ENCODE results near the gene TLE5. TPM values are rescaled to one million over a fixed set of nuclear protein-coding genes. Genes with fewer than 3 reads are reported as not detected.
"Not testable (repeated sequence)": the region's sequence is repeated elsewhere in the genome, so short reads cannot be mapped to it uniquely, and the experiment has no call there.

Gene TLE5
- total RNA-seq, 1 donor from 2014 or later: 598 TPM

DNA sequence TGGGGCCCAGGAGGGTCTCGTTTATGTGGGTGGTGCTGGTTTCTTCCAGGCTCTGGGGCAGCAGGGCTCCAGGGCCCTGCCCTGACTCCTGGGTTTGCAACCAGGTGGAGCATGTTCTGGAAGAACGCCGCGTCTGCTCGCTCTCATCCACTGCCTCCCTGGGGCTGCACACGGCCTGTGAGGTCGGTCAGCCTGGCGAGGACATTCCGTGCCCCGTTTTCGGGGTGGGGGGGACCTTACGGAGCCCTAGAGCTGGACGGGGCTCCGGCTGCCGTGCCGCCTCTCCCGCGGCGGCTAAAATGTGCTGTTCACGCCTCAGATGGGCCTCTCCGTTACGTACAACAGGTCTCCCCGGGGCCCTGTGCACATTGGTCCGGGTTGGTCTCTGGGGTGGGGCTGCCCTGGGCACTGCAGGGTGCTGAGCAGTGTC, 35.2 kb upstream of the TLE5 start:
- intact Hi-C loops (cut with micrococcal nuclease): no loop called here

DNA sequence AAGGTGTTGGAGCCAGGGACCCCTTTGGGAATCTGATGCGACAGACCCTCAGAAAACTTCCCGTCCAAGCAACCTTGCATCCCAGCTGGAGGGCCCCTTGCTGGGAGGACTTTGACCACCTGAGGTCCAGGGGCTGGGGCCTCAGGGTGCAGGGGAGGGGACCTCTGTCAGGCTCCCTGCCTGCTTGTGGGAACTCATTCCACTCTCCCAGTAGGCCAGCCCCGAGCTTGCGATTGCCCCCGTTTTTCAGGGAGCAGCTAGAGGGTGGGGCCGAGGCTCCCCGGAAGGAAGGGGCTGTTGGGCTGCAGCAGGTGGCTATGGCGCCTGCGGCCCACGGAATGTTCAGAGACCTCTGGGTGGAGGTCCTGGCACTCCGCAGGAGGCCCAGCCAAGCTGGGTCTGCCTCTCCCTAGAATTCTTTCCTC, 34.6 kb upstream of the TLE5 start:
- intact Hi-C loops (cut with micrococcal nuclease): no loop called here

DNA sequence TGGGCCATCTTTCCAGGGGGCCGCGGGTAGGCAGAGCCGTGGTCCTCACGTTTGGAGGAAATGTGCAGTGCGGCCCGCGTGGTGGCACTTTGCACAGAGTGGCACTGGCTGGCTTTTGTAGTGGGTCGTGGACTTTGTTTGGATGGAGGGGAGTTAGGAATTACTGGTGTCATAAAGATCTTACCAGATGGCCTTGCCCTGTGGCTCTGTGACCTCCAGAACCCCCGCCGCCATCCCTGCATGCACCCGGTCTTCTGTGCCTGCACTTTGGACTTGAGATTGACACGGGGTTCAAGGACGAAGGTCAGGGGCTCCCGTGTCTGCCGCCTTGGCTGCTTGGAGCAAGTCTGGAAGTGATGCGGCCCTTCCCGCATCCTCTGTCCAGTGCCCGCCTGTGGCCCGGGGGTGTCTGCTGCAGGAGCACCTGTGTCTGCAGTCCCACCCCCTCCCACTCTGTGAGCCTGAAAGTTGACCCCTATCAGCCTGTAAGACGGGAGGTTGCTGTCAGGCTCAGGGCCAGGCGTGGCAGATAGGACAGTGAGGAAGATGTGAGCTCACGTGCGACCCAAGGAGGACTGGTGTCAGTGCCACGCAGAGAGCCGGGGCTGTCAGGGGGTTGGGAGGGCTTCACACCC, 34.1 kb upstream of the TLE5 start:
- intact Hi-C loops (cut with micrococcal nuclease): no loop called here

DNA sequence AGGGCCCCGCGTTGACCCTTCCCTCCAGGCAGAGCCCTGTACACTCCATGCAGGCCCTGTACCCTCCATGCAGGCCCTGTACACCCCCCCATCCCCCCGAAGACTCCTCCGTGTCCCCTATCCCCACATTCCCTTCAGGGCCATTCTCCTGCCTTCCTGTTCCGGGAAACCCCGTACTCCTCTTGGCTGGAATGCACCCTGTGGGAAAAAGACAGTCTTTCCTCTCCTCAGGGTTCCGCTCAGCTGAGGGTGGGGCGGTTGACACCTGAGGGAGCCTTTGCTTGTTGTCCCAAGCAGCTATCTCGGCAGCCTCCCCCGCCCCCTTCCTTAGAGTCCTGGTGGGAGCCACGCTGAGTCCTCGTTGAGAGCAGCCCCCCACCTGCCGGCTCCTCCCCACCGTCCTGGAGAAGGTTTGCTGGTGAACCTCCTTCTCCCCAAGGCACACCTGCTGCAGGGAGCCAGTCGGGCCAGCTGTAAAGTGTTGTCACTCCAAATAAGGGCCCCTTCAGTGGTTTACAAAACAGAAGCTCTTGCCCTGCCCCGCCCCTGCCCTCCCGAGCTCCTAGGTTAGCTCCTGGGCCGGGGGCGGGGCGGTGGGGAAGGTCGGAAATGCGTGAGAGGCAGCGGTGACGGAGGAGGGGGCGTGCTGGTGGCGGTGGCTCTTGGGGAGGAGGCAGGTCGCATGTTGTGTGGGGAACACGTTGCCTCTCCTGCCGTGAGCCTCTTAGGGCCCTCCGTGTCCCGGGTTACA, 33.3 kb upstream of the TLE5 start:
- intact Hi-C loops (cut with micrococcal nuclease): no loop called here

DNA sequence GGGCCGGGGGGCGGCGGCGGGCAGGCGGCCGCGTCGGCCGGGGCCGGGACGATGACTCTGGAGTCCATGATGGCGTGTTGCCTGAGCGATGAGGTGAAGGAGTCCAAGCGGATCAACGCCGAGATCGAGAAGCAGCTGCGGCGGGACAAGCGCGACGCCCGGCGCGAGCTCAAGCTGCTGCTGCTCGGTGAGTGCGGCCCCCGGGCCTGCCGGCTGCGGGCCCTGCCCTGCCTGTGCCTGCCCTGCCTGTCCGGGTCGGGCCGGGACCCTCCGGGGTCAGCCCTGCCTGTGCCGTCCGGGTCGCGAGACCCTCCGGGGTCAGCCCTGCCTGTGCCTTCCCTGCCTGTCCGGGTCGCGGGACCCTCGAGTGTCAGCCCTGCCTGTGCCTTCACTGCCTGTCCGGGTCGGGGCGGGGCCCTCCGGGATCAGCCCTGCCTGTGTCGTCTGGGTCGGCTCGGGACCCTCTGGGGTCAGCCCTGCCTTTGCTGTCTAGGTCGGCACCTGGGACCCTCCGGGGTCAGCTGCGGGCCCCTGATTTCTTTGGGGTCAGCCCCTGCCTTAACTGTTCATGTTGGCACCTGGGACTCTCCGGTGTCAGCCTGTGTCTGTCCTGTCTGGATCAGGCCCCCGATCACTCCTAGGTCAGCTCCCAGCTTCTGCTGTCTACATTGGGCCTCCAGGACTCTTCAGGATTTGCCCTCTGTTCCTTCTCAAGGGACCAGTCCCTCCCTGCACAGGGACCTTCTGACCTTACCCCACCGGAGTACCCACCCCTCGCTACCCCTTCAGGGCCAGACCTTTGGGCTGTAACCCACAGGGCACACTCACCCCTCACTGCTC, 32.5 kb upstream of the TLE5 start:
- intact Hi-C loops (cut with micrococcal nuclease): no loop called here

DNA sequence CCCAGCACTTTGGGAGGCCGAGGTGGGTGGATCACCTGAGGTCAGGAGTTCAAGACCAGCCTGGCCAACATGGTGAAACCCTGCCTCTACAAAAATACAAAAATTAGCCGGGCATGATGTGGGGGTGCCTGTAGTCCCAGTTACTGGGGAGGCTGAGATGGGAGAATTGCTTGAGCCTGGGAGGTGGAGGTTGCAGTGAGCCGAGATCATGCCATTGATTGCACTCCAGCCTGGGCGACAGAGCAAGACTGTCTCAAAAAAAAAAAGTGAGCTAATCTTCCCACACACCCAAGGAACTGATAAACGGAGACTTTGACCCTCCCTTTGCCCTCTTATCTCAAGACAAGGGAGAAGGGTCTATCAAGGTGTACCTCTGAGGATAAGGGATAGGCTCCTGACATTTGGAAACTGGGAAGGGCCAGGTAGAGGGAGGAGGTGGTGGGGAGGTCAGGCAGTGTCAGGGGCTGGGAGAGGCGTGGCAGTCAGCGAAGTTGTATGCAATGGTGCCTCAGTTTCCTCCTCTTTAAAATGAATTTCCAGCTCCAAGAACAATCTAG, 27.1 kb upstream of the TLE5 start:
- intact Hi-C loops (cut with micrococcal nuclease): not testable (repeated sequence)

DNA sequence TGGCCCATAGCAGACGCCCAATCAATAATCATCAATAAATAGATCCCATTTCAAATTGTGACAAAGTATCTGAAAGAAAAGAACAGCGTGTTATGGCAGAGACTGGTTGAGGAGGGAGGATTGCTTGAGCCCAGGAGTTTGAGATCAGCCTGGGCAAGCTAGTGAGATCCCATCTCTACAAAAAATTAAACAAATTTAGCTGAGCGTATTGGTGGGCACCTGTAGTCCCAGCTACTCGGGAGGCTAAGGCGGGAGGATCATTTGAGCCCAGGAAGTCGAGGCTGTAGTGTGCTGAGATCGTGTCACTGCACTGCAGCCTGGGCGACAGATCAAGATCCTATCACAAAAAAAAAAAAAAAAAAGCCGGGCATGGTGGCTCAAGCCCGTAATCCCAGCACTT, 25.5 kb upstream of the TLE5 start:
- intact Hi-C loops (cut with micrococcal nuclease): no loop called here

DNA sequence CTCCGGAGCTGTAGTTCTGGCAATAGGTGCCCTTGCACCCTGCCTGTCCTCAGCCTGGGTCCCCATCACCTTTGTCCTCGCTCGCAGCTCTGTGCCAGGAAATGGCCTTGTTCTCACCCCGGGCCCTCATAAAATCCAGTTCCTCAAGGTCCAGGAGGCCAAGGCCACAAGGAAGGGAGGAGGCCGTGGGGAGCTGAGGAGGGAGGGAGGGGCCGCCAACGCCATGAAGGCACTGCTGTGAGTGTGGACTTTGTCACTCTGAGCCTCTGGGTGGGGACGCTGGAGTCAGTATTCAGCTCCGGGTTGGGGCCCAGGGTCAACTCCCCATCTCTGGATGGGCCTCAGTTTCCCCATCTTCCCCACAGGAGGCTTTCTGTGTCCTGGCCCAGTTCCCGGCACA, 22.6 kb upstream of the TLE5 start:
- intact Hi-C loops (cut with micrococcal nuclease): no loop called here

DNA sequence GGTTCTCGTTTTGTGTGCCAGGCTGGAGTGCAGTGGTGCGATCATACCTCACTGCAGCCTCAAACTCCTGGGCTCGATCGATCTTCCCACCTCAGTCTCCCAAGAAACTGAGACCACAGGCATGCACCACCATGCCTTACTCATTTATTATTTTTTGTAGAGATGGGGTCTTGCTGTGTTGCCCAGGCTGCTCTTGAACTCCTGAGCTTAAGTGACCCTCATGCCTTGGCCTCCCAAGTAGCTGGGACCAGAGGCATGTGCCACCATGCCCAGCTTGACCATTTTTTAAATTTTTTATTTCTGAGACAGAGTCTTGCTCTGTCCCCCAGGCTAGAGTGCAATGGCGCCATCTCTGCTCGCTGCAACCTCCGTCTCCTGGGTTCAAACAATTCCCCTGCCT, 21.7 kb upstream of the TLE5 start:
- intact Hi-C loops (cut with micrococcal nuclease): no loop called here

DNA sequence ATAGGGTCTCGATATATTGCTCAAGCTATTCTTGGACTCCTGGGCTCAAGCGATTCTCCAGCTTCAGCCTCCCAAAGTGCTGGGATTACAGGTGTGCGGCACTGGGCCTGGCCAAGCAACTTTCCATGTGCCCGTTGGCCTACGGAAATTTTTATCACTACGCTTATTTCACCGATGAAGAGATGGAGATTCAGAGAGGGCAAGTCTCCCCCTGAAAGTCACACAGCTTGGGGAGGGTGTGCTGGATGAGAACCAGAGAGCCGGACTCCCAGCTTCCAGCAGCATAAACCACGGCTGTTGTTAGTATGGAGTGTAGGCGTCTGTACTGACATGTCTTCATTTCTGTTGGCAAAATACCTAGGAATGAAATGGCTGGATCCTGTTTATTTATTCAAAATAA, 20.0 kb upstream of the TLE5 start:
- intact Hi-C loops (cut with micrococcal nuclease): no loop called here

DNA sequence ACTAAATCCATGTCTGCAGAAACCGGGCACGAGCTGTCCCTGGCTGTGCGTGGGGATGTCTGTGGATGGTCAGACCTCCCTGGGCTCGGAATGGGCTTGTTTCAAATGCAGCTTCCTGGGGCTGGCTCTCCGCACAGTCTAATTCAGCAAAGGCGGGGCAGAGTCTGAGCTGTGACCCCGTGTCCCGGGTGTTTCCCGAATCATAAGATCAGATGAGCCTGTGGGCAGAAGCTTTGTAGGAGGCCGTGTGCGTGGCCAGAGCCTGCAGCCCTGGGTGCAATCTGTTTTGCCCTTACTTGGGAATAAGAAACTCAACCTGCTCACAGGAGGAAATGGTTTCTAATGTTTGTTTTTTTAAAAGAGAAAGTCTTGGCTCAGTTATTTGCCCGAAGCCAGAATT, 18.0 kb upstream of the TLE5 start:
- intact Hi-C loops (cut with micrococcal nuclease): no loop called here

DNA sequence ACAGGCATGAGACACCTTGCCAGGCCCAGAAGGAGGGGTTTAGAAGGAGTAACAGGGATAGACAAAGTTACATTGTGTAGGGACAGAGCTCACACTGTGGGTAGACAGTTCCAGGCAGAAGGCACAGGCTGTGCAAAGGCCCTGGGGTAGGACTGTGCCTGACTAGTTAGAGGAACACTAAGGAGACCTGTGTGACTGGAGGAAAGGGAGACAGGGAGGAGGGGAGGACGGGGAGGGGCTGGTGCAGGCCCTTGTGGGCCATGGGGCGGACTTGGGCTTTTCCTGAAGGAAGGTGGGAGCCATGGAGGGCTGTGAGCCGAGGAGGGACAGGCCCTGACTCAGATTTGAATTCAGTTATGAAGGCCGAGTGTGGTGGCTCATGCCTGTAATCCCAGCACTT, 17.3 kb upstream of the TLE5 start:
- intact Hi-C loops (cut with micrococcal nuclease): no loop called here

DNA sequence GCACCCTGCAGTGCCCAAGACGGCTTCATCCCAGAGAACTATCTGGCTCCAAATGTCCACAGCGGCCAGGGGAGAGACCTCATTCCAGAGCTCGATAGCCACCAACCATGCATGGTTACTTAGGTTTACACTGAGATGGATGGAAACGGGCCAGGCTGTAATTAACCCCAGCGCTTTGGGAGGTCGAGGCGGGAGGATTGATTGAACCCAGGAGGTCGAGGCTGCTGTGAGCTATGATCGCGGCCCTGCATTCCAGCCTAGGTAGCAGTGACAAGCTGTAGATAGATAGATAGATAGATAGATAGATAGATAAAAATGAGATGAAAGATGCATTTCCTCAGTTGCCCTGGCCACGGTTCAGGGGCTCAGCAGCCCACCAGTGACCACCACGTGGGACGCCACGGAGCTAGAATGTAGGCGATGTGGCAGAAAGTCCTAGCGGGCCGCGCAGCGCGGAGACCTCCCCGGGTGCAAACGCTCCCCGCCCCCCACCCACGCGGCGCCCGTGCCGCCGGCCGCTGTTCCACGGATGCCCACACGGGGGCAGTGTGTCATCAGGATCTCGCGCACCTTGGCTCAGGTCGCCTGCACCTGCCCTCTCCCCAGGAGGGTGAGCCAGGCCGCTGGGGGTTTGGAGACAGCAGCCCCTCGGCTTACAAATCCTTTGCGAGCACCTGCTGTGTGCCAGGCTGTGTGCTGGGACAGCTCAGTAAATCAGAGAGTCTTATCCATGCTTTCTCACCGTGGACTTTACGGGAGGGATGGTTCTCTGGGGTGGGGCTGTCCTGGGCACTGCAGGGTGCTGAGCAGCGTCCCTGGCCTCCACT, 13.5 kb upstream of the TLE5 start:
- intact Hi-C loops (cut with micrococcal nuclease): loop anchor here (1.0 kb wide), 6 partner anchors 28 to 134 kb away; no protein-coding TSS in a partner anchor

DNA sequence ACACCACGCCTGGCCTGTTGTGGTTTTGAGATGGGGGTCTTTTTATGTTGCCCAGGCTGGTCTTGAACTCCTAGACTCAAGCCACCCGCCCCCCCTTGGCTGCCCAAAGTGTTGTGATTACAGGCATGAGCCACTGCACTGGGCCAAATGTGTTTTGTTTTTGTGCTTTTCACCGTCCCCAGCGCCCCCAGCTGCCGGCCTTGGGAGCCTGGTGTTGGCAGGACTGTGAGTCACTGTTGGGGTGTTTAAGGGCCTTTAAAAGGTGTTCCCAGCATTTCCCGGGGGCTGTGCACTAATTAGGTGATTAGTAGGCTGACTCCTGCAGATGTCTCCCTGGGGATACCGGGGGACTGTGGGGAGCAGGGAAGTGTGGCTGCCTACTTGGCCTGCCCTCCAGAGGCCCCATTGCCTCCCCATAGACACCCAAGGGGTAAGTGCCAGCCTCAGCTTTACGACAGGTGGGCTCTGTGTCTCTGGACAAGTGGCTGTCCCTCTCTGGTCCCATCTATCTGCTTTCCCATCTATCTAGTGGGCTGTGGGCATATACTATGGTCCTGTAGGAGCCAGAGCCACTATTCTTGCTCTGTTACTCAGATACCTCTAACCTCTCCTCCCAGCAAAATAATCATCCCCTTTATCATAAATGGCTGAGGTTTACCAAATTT, 11.8 kb upstream of the TLE5 start:
- intact Hi-C loops (cut with micrococcal nuclease): no loop called here

DNA sequence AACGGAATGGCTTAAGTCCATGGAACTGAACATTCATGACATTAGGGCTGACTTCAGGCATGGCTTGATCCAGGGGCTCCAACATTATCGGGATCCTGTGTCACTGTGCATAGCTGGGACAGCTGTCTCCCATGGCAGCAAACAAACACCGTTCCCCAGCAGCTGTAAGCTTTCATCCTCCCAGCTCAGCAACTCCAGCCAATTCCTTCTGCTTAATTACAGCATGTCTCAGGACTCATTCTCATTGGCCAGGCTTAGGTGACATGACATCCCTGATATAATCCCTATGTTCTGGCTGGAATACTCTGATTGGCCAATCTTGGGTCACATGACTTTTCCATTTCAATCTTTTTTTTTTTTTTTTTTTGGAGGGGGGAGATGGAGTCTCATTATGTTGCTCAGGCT, 10.9 kb upstream of the TLE5 start:
- intact Hi-C loops (cut with micrococcal nuclease): no loop called here

DNA sequence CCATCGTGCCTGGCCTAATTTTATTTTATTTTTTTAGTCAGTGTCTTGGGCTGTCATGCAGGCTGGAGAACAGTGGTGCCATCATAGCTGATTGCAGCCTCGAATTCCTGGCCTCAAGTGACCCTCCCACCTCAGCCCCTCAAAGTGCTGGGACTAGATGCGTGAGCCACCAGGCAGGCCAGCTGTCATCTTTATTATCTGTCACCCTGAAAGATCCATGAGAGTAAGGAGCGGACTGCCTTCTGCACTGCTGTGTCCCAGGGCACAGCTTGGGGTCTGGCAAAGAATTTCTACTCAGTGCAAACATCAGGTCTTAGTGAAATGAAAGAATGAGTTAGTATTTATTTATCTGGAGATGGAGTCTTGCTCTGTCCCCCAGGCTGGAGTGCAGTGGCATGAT, 9.5 kb upstream of the TLE5 start:
- intact Hi-C loops (cut with micrococcal nuclease): no loop called here

DNA sequence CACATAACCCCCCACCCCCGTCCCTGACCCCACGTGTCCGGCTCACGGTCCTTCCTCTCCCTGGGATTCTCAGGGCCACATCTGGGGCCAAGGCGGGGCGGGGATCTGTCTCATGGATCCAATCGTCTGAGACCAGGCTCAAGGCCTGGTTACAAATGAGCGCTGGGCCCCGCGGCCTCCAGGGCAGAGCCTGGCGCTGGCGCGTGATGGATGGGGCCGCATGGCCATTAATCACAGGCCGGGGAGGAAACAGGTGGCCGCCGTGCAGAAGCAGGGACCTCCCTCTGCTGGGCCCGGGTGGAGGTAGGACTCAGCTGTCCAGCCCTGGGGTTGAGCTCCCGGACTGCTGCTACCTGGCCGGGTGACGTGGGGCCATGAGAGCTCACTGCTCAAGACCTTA, 5.8 kb upstream of the TLE5 start:
- intact Hi-C loops (cut with micrococcal nuclease): loop anchor here (10.0 kb wide), 1 partner anchor 437 kb away; the partner anchor contains the start of genes DOHH and FZR1

DNA sequence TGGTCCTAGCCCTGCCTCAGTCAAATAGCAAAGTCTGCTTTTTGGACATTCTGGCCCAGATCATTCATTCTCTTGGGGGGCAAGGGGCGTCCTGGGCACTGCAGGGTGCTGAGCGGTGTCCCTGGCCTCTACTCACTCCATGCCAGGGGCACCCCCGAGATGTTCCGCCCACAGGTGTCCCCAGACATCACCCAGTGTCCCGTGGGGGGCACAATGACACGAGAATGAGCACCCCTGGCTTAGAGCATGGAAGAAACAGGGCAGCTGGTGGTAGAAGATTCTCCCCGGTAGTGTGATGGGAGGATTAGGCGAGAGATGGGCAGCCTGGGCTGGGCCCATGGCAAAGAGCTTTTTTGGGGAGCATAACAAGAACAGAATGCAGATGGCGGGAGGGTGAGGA, 5.3 kb upstream of the TLE5 start:
- intact Hi-C loops (cut with micrococcal nuclease): loop anchor here (10.0 kb wide), 1 partner anchor 437 kb away; the partner anchor contains the start of genes DOHH and FZR1

DNA sequence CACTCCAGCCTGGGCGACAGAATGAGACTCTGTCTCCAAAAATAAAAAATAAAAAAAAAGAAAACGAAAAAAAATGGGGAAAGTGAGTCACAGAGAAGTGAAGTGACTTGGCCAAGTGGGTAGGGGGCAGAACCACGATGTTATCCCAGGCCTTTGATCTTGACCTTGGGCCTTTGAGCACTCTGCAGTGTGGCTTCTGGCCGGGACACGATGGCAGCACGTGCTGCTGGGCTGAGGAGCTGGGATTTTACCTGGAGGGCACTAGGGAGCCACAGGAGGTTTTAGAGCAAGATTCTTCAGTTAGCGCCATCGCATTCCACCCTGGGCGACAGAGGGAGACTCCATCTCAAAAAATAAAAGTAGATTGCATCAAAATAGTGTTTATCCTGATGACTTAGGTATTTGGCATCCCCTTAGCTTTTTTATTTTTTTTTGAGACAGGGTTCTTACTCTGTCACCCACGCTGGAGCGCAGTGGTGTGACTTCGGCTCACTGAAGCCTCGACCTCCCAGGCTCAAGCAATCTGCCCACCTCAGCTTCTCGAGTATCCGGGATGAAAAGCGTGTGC, 4.3 kb upstream of the TLE5 start:
- intact Hi-C loops (cut with micrococcal nuclease): loop anchor here (10.0 kb wide), 1 partner anchor 438 kb away; the partner anchor contains the start of genes DOHH and FZR1
